ENCODE measurements around the gene AFF2. TPM values are rescaled to one million over a fixed set of nuclear protein-coding genes. Genes with fewer than 3 reads are reported as not detected.

AFF2 gene
- total RNA-seq, 1 donor = not detected

DNA sequence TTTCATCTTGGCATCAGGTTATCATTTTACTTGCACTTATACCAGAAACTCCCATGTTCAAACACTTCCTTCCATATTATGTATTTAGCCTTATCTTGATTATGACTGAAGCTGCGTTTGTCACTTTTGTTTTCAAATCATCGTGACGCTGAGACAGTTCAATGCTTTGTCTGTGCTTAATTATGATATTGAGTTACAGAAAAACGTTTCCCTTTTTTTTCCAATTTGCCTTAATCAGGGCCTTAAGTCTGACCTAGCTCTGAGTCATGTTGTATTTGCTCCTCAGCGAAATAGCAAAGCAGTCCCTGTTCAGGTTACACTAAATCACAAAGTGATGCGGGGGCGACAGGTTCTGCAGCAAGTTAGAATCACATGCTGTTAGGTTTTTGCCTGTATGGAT, 254.7 kb downstream of the AFF2 start:
- no peak for DNase-seq (ENCODE audit: low read depth)
- TF ChIP-seq, protein P1, sequence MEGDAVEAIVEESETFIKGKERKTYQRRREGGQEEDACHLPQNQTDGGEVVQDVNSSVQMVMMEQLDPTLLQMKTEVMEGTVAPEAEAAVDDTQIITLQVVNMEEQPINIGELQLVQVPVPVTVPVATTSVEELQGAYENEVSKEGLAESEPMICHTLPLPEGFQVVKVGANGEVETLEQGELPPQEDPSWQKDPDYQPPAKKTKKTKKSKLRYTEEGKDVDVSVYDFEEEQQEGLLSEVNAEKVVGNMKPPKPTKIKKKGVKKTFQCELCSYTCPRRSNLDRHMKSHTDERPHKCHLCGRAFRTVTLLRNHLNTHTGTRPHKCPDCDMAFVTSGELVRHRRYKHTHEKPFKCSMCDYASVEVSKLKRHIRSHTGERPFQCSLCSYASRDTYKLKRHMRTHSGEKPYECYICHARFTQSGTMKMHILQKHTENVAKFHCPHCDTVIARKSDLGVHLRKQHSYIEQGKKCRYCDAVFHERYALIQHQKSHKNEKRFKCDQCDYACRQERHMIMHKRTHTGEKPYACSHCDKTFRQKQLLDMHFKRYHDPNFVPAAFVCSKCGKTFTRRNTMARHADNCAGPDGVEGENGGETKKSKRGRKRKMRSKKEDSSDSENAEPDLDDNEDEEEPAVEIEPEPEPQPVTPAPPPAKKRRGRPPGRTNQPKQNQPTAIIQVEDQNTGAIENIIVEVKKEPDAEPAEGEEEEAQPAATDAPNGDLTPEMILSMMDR (IDR thresholded peaks at IDR 0.05; ENCODE audit: insufficient read depth, low read depth, low read length) = no peak
- H3K4me3 ChIP-seq (ENCODE audit: low read depth, low read length) = no peak overlapping the region

GRCh38 chrX:148763896-148764295, 263.5 kb downstream of the AFF2 start:
- DNase-seq (ENCODE audit: low read depth) = no peak
- TF ChIP-seq, protein P1 (IDR thresholded peaks at IDR 0.05; ENCODE audit: insufficient read depth, low read depth, low read length) = no peak
- no peak overlapping the region for H3K4me3 ChIP-seq (ENCODE audit: low read depth, low read length)

- TF ChIP-seq, protein P1 (IDR thresholded peaks at IDR 0.05; ENCODE audit: insufficient read depth, low read depth, low read length) = no peak
- no peak overlapping the region for H3K4me3 ChIP-seq (ENCODE audit: low read depth, low read length)
- DNase-seq (ENCODE audit: low read depth) = no peak
Measured at GRCh38 chrX:148768296-148768695, 267.9 kb downstream of the AFF2 start.

- TF ChIP-seq, protein P1 (IDR thresholded peaks at IDR 0.05; ENCODE audit: insufficient read depth, low read depth, low read length) = no peak
- no peak for DNase-seq (ENCODE audit: low read depth)
Measured at GRCh38 chrX:148771440-148771839, 271.0 kb downstream of the AFF2 start.

GRCh38 chrX:148774276-148774675, 273.9 kb downstream of the AFF2 start:
- no peak for DNase-seq (ENCODE audit: low read depth)
- H3K4me3 ChIP-seq (ENCODE audit: low read depth, low read length) = no peak overlapping the region
- TF ChIP-seq, protein P1 (IDR thresholded peaks at IDR 0.05; ENCODE audit: insufficient read depth, low read depth, low read length) = no peak

More at GRCh38 chrX:148771440-148771839, 271.0 kb downstream of the AFF2 start:
- no peak overlapping the region for H3K4me3 ChIP-seq (ENCODE audit: low read depth, low read length)

GRCh38 chrX:148784137-148784536, 283.7 kb downstream of the AFF2 start:
- DNase-seq (ENCODE audit: low read depth) = no peak
- no peak overlapping the region for H3K4me3 ChIP-seq (ENCODE audit: low read depth, low read length)
- TF ChIP-seq, protein P1 (IDR thresholded peaks at IDR 0.05; ENCODE audit: insufficient read depth, low read depth, low read length) = no peak

DNA sequence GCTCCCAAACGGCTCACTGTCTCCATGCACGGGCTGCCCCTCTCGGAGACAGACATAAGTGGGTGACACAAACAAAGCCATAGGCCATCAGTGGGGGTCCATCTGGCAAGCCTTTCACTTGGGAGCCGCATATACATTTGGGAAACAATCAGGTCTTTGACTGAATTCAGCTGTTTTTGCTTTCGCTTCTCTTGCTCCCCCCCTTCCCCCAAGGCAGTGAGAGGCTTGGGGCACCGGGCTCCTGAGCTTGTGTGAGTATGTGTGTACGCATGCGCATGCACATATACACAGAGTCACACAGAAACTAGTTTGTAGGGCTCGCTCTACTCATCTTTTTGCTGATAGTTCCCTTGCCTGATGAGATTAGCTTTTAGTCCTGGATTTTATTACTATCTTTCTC, 284.4 kb downstream of the AFF2 start:
- no peak overlapping the region for H3K4me3 ChIP-seq (ENCODE audit: low read depth, low read length)
- TF ChIP-seq, protein P1 (IDR thresholded peaks at IDR 0.05; ENCODE audit: insufficient read depth, low read depth, low read length) = no peak
- no peak for DNase-seq (ENCODE audit: low read depth)
